GM20000 (cell line): Measurements from ENCODE around the gene ALDOA.

Experiments used
- DNase-seq: peaks from one replicate; pipeline ENCODE4 v3.0.0; 2012; ENCODE audit warnings: low spot score
- CTCF ChIP-seq: IDR thresholded peaks from 2 replicates; pipeline ENCODE4 v1.5.1; 2012; ENCODE audit warnings: mild to moderate bottlenecking, control low read depth; ENCODE audit errors: extremely low read depth, missing control alignments

ALDOA gene

GRCh38 chr16:30024451-30024850 lies 41.1 kb upstream of the ALDOA start:
- no peak for TF ChIP-seq CTCF
- DNase-seq, result no peak

- DNase-seq, result no peak
- no peak for TF ChIP-seq CTCF
These were observed 40.4 kb upstream of the ALDOA start for GRCh38 chr16:30025156-30025555.

- no peak for DNase-seq
- no peak for TF ChIP-seq CTCF
These were observed 40.0 kb upstream of the ALDOA start for GRCh38 chr16:30025574-30025973.

GRCh38 chr16:30026449-30026848 lies 39.1 kb upstream of the ALDOA start:
- DNase-seq, result no peak
- no peak for TF ChIP-seq CTCF

GRCh38 chr16:30027588-30028437 lies 37.7 kb upstream of the ALDOA start:
- TF ChIP-seq CTCF, result no peak
- no peak for DNase-seq

GRCh38 chr16:30028438-30029076 lies 37.0 kb upstream of the ALDOA start:
- TF ChIP-seq CTCF, result no peak
- peak; percentile 30 for DNase-seq

- no peak for DNase-seq
- no peak for TF ChIP-seq CTCF
These were observed 35.4 kb upstream of the ALDOA start for GRCh38 chr16:30030011-30030685.
